ENCODE measurements around the gene OLR1. TPM values are rescaled to one million over a fixed set of nuclear protein-coding genes. Genes with fewer than 3 reads are reported as not detected.
"Not testable (repeated sequence)": the region's sequence is repeated elsewhere in the genome, so short reads cannot be mapped to it uniquely, and the experiment has no call there.

Gene OLR1
- total RNA-seq, 1 experiment from 2014 or later, result not detected

DNA sequence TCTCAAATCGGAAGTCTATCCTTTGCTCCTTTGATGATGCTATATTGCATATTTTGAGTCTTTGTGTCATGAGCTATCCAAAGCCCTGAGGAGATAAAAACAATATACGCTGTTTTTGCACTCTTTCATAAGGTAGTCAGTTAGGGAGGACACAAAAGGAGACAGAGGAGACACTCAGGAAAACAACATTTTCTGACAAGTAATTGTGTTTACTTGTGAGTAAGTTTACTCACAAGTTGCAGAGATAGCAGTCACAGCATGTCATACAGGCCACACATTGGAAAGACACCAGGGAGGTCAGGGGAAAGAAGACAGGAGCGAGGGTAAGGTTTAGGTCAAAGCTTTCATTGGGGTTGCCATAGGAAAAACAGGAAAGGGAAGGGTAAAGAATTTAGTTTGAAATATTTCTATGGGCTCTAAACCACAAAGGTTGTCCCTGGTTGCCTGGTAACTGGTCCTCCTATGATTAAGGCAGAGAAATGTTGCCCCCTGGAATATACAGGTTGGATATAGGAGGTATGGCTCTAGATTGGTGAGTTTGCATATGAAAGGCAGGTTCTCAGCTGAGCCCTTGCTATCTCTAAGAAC lies 33.4 kb upstream of the OLR1 start:
- intact Hi-C loops (cut with micrococcal nuclease; ENCODE audit: unreplicated experiment), result no loop called here
- ChIA-PET POLR2A (ENCODE audit: low non-redundant PET) (no interaction called here), CTCF (no interaction called here)
- no TSS peak for BruUV-seq (replicated peaks)
- H3K4me1 ChIP-seq (ENCODE audit: insufficient read depth, low read length, poor library complexity, severe bottlenecking), result no peaks in the 10 kb centered on the region
- no peak overlapping the region for H3K4me3 ChIP-seq (ENCODE audit: low read depth, low read length, poor library complexity, severe bottlenecking)
- no peak overlapping the region for H3K27ac ChIP-seq (ENCODE audit: low read depth, low read length, poor library complexity, severe bottlenecking)
- H3K27me3 ChIP-seq (replicated peaks; ENCODE audit: insufficient read depth, low read depth, low read length, poor library complexity), result no peaks in the 10 kb centered on the region
- H3K9me3 ChIP-seq (ENCODE audit: low read depth, low read length, poor library complexity, severe bottlenecking), result no peaks in the 10 kb centered on the region
- no peaks in the 10 kb centered on the region for H3K36me3 ChIP-seq (ENCODE audit: insufficient read depth, low read length, poor library complexity, severe bottlenecking)
- no peak for DNase-seq (ENCODE audit: low spot score)
- TF ChIP-seq EZH2 (IDR thresholded peaks at IDR 0.05; ENCODE audit: borderline replicate concordance, low read depth, low read length, poor library complexity, severe bottlenecking), result no peak
- TF ChIP-seq, protein P1, sequence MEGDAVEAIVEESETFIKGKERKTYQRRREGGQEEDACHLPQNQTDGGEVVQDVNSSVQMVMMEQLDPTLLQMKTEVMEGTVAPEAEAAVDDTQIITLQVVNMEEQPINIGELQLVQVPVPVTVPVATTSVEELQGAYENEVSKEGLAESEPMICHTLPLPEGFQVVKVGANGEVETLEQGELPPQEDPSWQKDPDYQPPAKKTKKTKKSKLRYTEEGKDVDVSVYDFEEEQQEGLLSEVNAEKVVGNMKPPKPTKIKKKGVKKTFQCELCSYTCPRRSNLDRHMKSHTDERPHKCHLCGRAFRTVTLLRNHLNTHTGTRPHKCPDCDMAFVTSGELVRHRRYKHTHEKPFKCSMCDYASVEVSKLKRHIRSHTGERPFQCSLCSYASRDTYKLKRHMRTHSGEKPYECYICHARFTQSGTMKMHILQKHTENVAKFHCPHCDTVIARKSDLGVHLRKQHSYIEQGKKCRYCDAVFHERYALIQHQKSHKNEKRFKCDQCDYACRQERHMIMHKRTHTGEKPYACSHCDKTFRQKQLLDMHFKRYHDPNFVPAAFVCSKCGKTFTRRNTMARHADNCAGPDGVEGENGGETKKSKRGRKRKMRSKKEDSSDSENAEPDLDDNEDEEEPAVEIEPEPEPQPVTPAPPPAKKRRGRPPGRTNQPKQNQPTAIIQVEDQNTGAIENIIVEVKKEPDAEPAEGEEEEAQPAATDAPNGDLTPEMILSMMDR (conservative IDR thresholded peaks at IDR 0.05; ENCODE audit: low read depth, low read length), result no peak

DNA sequence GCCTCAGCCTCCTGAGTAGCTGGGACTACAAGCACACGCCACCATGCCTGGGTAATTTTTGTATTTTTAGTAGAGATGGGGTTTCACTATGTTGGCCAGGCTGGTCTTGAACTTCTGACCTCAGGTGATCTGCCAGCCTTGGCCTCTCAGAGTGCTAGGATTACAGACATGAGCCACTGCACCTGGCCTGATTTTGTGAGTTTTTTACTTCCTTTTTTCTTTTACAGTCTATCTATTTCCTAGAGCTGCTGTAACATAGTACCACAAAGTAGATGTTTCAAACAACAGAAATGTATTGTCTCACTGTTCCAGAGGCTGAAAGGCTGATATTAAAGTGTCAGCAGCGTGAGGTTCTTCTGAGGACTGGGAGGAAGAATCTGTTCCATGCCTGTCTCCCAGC lies 32.6 kb upstream of the OLR1 start:
- H3K9me3 ChIP-seq (ENCODE audit: low read depth, low read length, poor library complexity, severe bottlenecking); POLR2A ChIA-PET (ENCODE audit: low non-redundant PET); H3K36me3 ChIP-seq (ENCODE audit: insufficient read depth, low read length, poor library complexity, severe bottlenecking); intact Hi-C loops (cut with micrococcal nuclease; ENCODE audit: unreplicated experiment); BruUV-seq (replicated peaks); H3K4me3 ChIP-seq (ENCODE audit: low read depth, low read length, poor library complexity, severe bottlenecking); CTCF ChIA-PET; H3K27me3 ChIP-seq (replicated peaks; ENCODE audit: insufficient read depth, low read depth, low read length, poor library complexity); H3K27ac ChIP-seq (ENCODE audit: low read depth, low read length, poor library complexity, severe bottlenecking); H3K4me1 ChIP-seq (ENCODE audit: insufficient read depth, low read length, poor library complexity, severe bottlenecking); DNase-seq (ENCODE audit: low spot score): not testable (repeated sequence)

DNA sequence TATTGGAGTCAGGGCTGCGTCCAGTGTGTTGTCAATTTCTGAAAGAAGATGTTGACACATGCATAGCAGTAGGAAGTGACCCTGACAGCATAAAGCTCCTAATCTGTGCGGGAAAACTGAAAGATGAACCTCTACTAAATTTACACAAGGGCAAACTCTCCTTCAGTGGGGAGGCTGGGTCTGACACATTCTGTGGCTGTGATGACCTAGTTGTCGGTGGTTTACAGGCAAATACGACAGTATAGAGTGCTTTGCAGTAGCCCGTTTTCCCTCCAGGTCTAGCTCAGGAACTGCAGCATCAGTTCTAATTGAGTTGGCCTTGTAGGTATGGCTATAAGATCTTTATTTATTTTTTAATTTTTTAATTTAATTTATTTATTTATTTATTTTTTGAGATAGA lies 25.9 kb upstream of the OLR1 start:
- DNase-seq (ENCODE audit: low spot score), result no peak
- Histone ChIP-seq H3K4me3 (ENCODE audit: low read depth, low read length, poor library complexity, severe bottlenecking) (no peak overlapping the region), H3K27ac (ENCODE audit: low read depth, low read length, poor library complexity, severe bottlenecking) (no peak overlapping the region), H3K27me3 (replicated peaks; ENCODE audit: insufficient read depth, low read depth, low read length, poor library complexity) (no peaks in the 10 kb centered on the region), H3K4me1 (ENCODE audit: insufficient read depth, low read length, poor library complexity, severe bottlenecking) (no peaks in the 10 kb centered on the region), H3K36me3 (ENCODE audit: insufficient read depth, low read length, poor library complexity, severe bottlenecking) (no peaks in the 10 kb centered on the region), H3K9me3 (ENCODE audit: low read depth, low read length, poor library complexity, severe bottlenecking) (no peaks in the 10 kb centered on the region)
- TF ChIP-seq, protein P1 (conservative IDR thresholded peaks at IDR 0.05; ENCODE audit: low read depth, low read length), result no peak
- no peak for TF ChIP-seq EZH2 (IDR thresholded peaks at IDR 0.05; ENCODE audit: borderline replicate concordance, low read depth, low read length, poor library complexity, severe bottlenecking)
- BruUV-seq (replicated peaks), result no TSS peak
- CTCF ChIA-PET, result no interaction called here
- intact Hi-C loops (cut with micrococcal nuclease; ENCODE audit: unreplicated experiment), result no loop called here
- POLR2A ChIA-PET (ENCODE audit: low non-redundant PET), result no interaction called here

DNA sequence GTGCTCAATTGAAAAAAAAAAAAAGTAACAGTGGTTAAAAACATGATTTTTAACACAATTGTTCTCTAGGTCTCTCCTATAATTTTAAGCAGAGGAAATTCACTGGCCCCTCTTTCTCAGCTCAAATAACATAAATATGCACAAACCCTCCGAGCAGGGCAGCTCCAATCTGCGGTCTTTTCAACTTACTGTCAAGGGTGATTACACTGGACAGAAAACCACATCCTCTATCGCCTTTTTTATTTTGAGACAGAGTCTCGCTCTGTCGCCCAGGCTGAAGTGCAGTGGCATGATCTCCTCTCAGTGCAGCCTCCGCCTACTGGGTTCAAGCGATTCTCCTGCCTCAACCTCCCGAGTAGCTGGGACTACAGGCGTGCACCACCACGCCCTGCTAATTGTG lies 24.3 kb upstream of the OLR1 start:
- no peaks in the 10 kb centered on the region for H3K9me3 ChIP-seq (ENCODE audit: low read depth, low read length, poor library complexity, severe bottlenecking)
- BruUV-seq (replicated peaks), result no TSS peak
- H3K4me1 ChIP-seq (ENCODE audit: insufficient read depth, low read length, poor library complexity, severe bottlenecking), result no peaks in the 10 kb centered on the region
- TF ChIP-seq, protein P1 (conservative IDR thresholded peaks at IDR 0.05; ENCODE audit: low read depth, low read length), result no peak
- no peak for TF ChIP-seq EZH2 (IDR thresholded peaks at IDR 0.05; ENCODE audit: borderline replicate concordance, low read depth, low read length, poor library complexity, severe bottlenecking)
- intact Hi-C loops (cut with micrococcal nuclease; ENCODE audit: unreplicated experiment), result no loop called here
- H3K36me3 ChIP-seq (ENCODE audit: insufficient read depth, low read length, poor library complexity, severe bottlenecking), result no peaks in the 10 kb centered on the region
- H3K27ac ChIP-seq (ENCODE audit: low read depth, low read length, poor library complexity, severe bottlenecking), result no peak overlapping the region
- CTCF ChIA-PET, result interaction anchor here (1.0 kb wide), 1 partner anchor 43 kb away, joined by 3 read pairs; no protein-coding TSS in a partner anchor
- POLR2A ChIA-PET (ENCODE audit: low non-redundant PET), result no interaction called here
- DNase-seq (ENCODE audit: low spot score), result no peak
- H3K27me3 ChIP-seq (replicated peaks; ENCODE audit: insufficient read depth, low read depth, low read length, poor library complexity), result no peaks in the 10 kb centered on the region
- H3K4me3 ChIP-seq (ENCODE audit: low read depth, low read length, poor library complexity, severe bottlenecking), result no peak overlapping the region
